H1 (cell line): Measurements from ENCODE around the gene LRRC3C. TPM values are rescaled to one million over a fixed set of nuclear protein-coding genes. Genes with fewer than 3 reads are reported as not detected.

Source experiments
- CTCF ChIA-PET: fragments of 300-600 bp; sonication (Branson Sonifier 250); formaldehyde crosslinking; loops from one replicate; lab custom pipeline; 2021; ENCODE audit not compliant: partially characterized antibody; lab: Charles Lee
- POLR2A ChIA-PET: fragments of 300-600 bp; sonication (Branson Sonifier 250); formaldehyde crosslinking; loops from one replicate; lab custom pipeline; 2021; ENCODE audit warnings: inconsistent platforms; ENCODE audit not compliant: partially characterized antibody; lab: Charles Lee
- DNase-seq, 2 experiments: peaks; one replicate each; pipeline versions ENCODE4 v3.0.0 to v3.0.0-alpha.2; 2010 to 2022; ENCODE audit warnings: low spot score in 2 of 2, low read depth in 1 of 2, mixed read lengths in 1 of 2
- FAIRE-seq: peaks from 2 replicates; lab custom pipeline; 2011; peaks lifted over from hg19 to GRCh38; lab: Jason Lieb, UNC
- H2AFZ ChIP-seq: 2 replicates; pipeline ENCODE4 v1.8.1; 2012; ENCODE audit warnings: low read length, inconsistent platforms
- H2AK5ac ChIP-seq: 2 replicates; pipeline ENCODE4 v1.6.1; 2013; ENCODE audit warnings: low read depth, low read length
- H2BK120ac ChIP-seq: replicated peaks from 2 replicates; pipeline ENCODE3; 2013; ENCODE audit warnings: low read depth, low read length, inconsistent platforms
- H2BK12ac ChIP-seq: 2 replicates; pipeline ENCODE4 v1.6.1; 2013; ENCODE audit warnings: low read depth, low read length
- H2BK15ac ChIP-seq: 2 replicates; pipeline ENCODE4 v1.6.1; 2013; ENCODE audit warnings: low read length
- H2BK20ac ChIP-seq: 2 replicates; pipeline ENCODE4 v1.6.1; 2013; ENCODE audit warnings: low read length
- H2BK5ac ChIP-seq: 2 replicates; pipeline ENCODE4 v1.6.1; 2013; ENCODE audit warnings: low read depth, low read length
- H3K14ac ChIP-seq: 2 replicates; pipeline ENCODE4 v1.6.1; 2013; ENCODE audit warnings: inconsistent platforms; ENCODE audit not compliant: insufficient read length
- H3K18ac ChIP-seq: 2 replicates; pipeline ENCODE4 v1.6.1; 2013; ENCODE audit warnings: low read length; ENCODE audit errors: extremely low read depth
- H3K23ac ChIP-seq: 2 replicates; pipeline ENCODE4 v1.6.1; 2013; ENCODE audit warnings: inconsistent platforms; ENCODE audit not compliant: insufficient read length
- H3K23me2 ChIP-seq: 2 replicates; pipeline ENCODE4 v1.6.1; 2013; ENCODE audit warnings: low read depth, low read length
- H3K27ac ChIP-seq: 2 replicates; pipeline ENCODE4 v1.6.1; 2011; ENCODE audit warnings: low read depth, low read length, inconsistent platforms
- H3K27me3 ChIP-seq, 4 experiments: replicated peaks in 1 of 4; 1 replicate in 1 of 4; 2 replicates in 3 of 4; pipeline versions ENCODE4 v1.6.1 to v1.8.1; 2011 to 2013; ENCODE audit warnings: low read length in 3 of 4, mild to moderate bottlenecking in 3 of 4, inconsistent platforms in 2 of 4, mixed read lengths in 2 of 4, moderate library complexity in 1 of 4; ENCODE audit not compliant: control insufficient read depth in 3 of 4, insufficient read depth in 3 of 4; ENCODE audit errors: extremely low read depth in 1 of 4
- H3K36me3 ChIP-seq, 4 experiments: 2 replicates each; pipeline versions ENCODE4 v1.6.1 to v1.8.1; 2011 to 2013; ENCODE audit warnings: mild to moderate bottlenecking in 4 of 4, low read length in 3 of 4, moderate library complexity in 2 of 4, control low read depth in 1 of 4, inconsistent platforms in 1 of 4; ENCODE audit not compliant: insufficient read depth in 4 of 4, control insufficient read depth in 2 of 4
- H3K4ac ChIP-seq: replicated peaks from 2 replicates; pipeline ENCODE3; 2013; ENCODE audit warnings: low read length, low read depth, mixed read lengths, inconsistent platforms; ENCODE audit not compliant: insufficient read length
- H3K4me1 ChIP-seq, 4 experiments: replicated peaks in 1 of 4; 1 replicate in 1 of 4; 2 replicates in 3 of 4; pipeline versions ENCODE4 v1.6.1 to v1.8.1; 2011 to 2013; ENCODE audit warnings: low read length in 3 of 4, inconsistent platforms in 2 of 4, mixed read lengths in 1 of 4; ENCODE audit not compliant: insufficient read depth in 4 of 4, control insufficient read depth in 3 of 4
- H3K4me2 ChIP-seq, 2 experiments: 2 replicates each; pipeline versions ENCODE4 v1.6.1 to v1.8.1; 2011 to 2013; ENCODE audit warnings: low read depth in 2 of 2, low read length in 2 of 2, control low read depth in 1 of 2, inconsistent platforms in 1 of 2, mild to moderate bottlenecking in 1 of 2; ENCODE audit not compliant: insufficient read depth in 1 of 2
- H3K4me3 ChIP-seq, 4 experiments: fragments of 200-600, 300-600 bp in 1 of 4; sonication (generic), shearing (Covaris generic), sonication (Bioruptor Twin) in 1 of 4; 2 replicates each; pipeline versions ENCODE4 v1.5.1 to v1.8.1; 2011 to 2016; ENCODE audit warnings: low read length in 4 of 4, low read depth in 3 of 4, control low read depth in 2 of 4, inconsistent platforms in 2 of 4, mild to moderate bottlenecking in 2 of 4, mixed read lengths in 1 of 4, moderate library complexity in 1 of 4; ENCODE audit not compliant: insufficient read depth in 2 of 4; ENCODE audit errors: extremely low read depth in 1 of 4
- H3K56ac ChIP-seq: replicated peaks from 2 replicates; pipeline ENCODE3; 2013; ENCODE audit warnings: low read depth, mild to moderate bottlenecking, mixed read lengths, low read length, inconsistent platforms; ENCODE audit not compliant: insufficient read length
- H3K79me1 ChIP-seq: 2 replicates; pipeline ENCODE4 v1.6.1; 2013; ENCODE audit warnings: low read depth, low read length, control low read depth
- H3K79me2 ChIP-seq, 2 experiments: 2 replicates each; pipeline versions ENCODE4 v1.6.1 to v1.8.1; 2012 to 2013; ENCODE audit warnings: low read length in 2 of 2, mild to moderate bottlenecking in 2 of 2, inconsistent platforms in 1 of 2; ENCODE audit not compliant: insufficient read depth in 2 of 2, control insufficient read depth in 1 of 2
- H3K9ac ChIP-seq, 4 experiments: replicated peaks in 1 of 4; 1 replicate in 1 of 4; 2 replicates in 3 of 4; pipeline versions ENCODE4 v1.6.1 to v1.8.1; 2011 to 2013; ENCODE audit warnings: low read depth in 3 of 4, low read length in 3 of 4, control low read depth in 2 of 4, mild to moderate bottlenecking in 2 of 4, moderate library complexity in 2 of 4, inconsistent platforms in 1 of 4; ENCODE audit errors: extremely low read depth in 1 of 4
- H3K9me3 ChIP-seq, 2 experiments: 2 replicates each; pipeline versions ENCODE4 v1.6.1 to v1.8.1; 2012 to 2013; ENCODE audit warnings: mild to moderate bottlenecking in 2 of 2, moderate library complexity in 2 of 2, control low read depth in 1 of 2, inconsistent platforms in 1 of 2, low read depth in 1 of 2, low read length in 1 of 2, mixed read lengths in 1 of 2; ENCODE audit not compliant: insufficient read depth in 2 of 2
- H4K20me1 ChIP-seq, 2 experiments: replicated peaks in 1 of 2; 2 replicates each; pipeline versions ENCODE3 to v1.8.1; 2011 to 2013; ENCODE audit warnings: inconsistent platforms in 2 of 2, low read length in 2 of 2, mild to moderate bottlenecking in 1 of 2; ENCODE audit not compliant: insufficient read depth in 2 of 2, control insufficient read depth in 1 of 2
- H4K5ac ChIP-seq: 2 replicates; pipeline ENCODE4 v1.6.1; 2013; ENCODE audit warnings: low read length, low read depth, mixed read lengths, inconsistent platforms; ENCODE audit not compliant: insufficient read length
- H4K8ac ChIP-seq: 2 replicates; pipeline ENCODE4 v1.8.0; 2013; ENCODE audit warnings: mild to moderate bottlenecking, moderate library complexity, low read length, inconsistent platforms; ENCODE audit not compliant: insufficient read depth; ENCODE audit errors: extremely low read depth
- H4K91ac ChIP-seq: replicated peaks from 2 replicates; pipeline ENCODE3; 2013; ENCODE audit warnings: low read length, mixed read lengths, inconsistent platforms; ENCODE audit not compliant: insufficient read length
- EP300 ChIP-seq, 2 experiments: IDR thresholded peaks; 1 replicate in 1 of 2; 2 replicates in 1 of 2; pipeline ENCODE4 v1.6.1; 2011 to 2012; ENCODE audit warnings: low read depth in 2 of 2, low read length in 2 of 2, mild to moderate bottlenecking in 2 of 2, borderline replicate concordance in 1 of 2, inconsistent platforms in 1 of 2, moderate library complexity in 1 of 2
- HDAC2 ChIP-seq, 2 experiments: fragments of 300-600 bp in 1 of 2; sonication (generic) in 1 of 2; IDR thresholded peaks; 2 replicates each; pipeline ENCODE4 v1.6.1; 2011 to 2012; ENCODE audit warnings: low read depth in 2 of 2, low read length in 2 of 2, mild to moderate bottlenecking in 2 of 2, moderate library complexity in 2 of 2, borderline replicate concordance in 1 of 2, inconsistent platforms in 1 of 2
- KDM1A ChIP-seq: fragments of 200-600, 300-600 bp; sonication (generic); IDR thresholded peaks from 2 replicates; pipeline ENCODE4 v1.7.1; 2016; ENCODE audit warnings: mild to moderate bottlenecking, low read length, borderline replicate concordance
- SIN3A ChIP-seq, 2 experiments: IDR thresholded peaks in 1 of 2; conservative IDR thresholded peaks in 1 of 2; 2 replicates each; pipeline ENCODE4 v1.6.1; 2011 to 2012; ENCODE audit warnings: low read length in 2 of 2, improper control_type of control experiment in 1 of 2, low read depth in 1 of 2, mild to moderate bottlenecking in 1 of 2
- SP1 ChIP-seq: IDR thresholded peaks from 2 replicates; pipeline ENCODE4 v1.6.1; 2011; ENCODE audit warnings: low read depth, low read length
- WGBS, 2 experiments: shearing (Covaris generic) in 1 of 2; methylation state at CpG; one replicate each; pipeline versions ENCODE4 v1.1.6 to v1.1.7; 2013 to 2015; ENCODE audit warnings: low lambda C conversion rate in 2 of 2, mixed read lengths in 2 of 2, inconsistent platforms in 1 of 2, low coverage in 1 of 2, missing lambda C conversion rate in 1 of 2; ENCODE audit not compliant: insufficient replicate concordance in 2 of 2, insufficient coverage in 1 of 2, insufficient read length in 1 of 2; ENCODE audit errors: extremely low coverage in 1 of 2, missing lambda C conversion rate in 1 of 2; 5-methylcytosine and 5-hydroxymethylcytosine counted together
- polyA plus RNA-seq, 7 experiments: library from polyadenylated mRNA; depleted of rRNA in 3 of 7; stranded (reverse) in 5 of 7; unstranded in 2 of 7; fragments of >200 nt in 5 of 7; fragments of 200-250 nt in 2 of 7; gene quantifications; 1 replicate in 5 of 7; 2 replicates in 1 of 7; 4 replicates in 1 of 7; pipeline versions ENCODE4 v1.2.1 to v1.2.3, GENCODE V29; 2011 to 2013; ENCODE audit warnings: missing spikeins in 2 of 7, mixed read lengths in 2 of 7
- total RNA-seq: library from RNA; stranded (reverse); fragmentation: NEBNext Ultra II Directional; extraction: Animal tissue kit (Norgen Biotek cat#: 25700); gene quantifications from 2 replicates; pipeline ENCODE4 v1.2.1, GENCODE V29; 2021
- TF ChIP-seq, protein P1 (sequence below): IDR thresholded peaks from 2 replicates; pipeline ENCODE4 v1.6.1; 2012; ENCODE audit warnings: low read length, inconsistent platforms

Gene LRRC3C
- total and polyA plus RNA-seq, 2 of the 8 experiments (the other 6 are each of a cell fraction or from before 2014, with no cell fraction given), result not detected

GRCh38 chr17:39898088-39898487 is 29.4 kb upstream of the LRRC3C start:
- H2BK12ac ChIP-seq, result no peak overlapping the region
- H4K91ac ChIP-seq, result no peak overlapping the region
- no peak for FAIRE-seq
- no peaks in the 10 kb centered on the region for H3K79me1 ChIP-seq
- no peak overlapping the region for H3K4me2 ChIP-seq
- H3K18ac ChIP-seq, result no peak overlapping the region
- H3K23ac ChIP-seq, result no peak overlapping the region
- H3K27ac ChIP-seq, result no peak overlapping the region
- no peak overlapping the region for H3K4ac ChIP-seq
- no peaks in the 10 kb centered on the region for H3K27me3 ChIP-seq
- no peak for DNase-seq
- no peak overlapping the region for H3K4me3 ChIP-seq
- H2BK120ac ChIP-seq, result no peak overlapping the region
- H3K9ac ChIP-seq, result no peak overlapping the region
- H3K36me3 ChIP-seq, result no peaks in the 10 kb centered on the region; a peak in 1 of 8 replicates
- no peak overlapping the region for H3K14ac ChIP-seq
- no peaks in the 10 kb centered on the region for H3K23me2 ChIP-seq
- H4K20me1 ChIP-seq, result no peaks in the 10 kb centered on the region
- H3K79me2 ChIP-seq, result no peaks in the 10 kb centered on the region
- POLR2A ChIA-PET, result interaction anchor here (1.0 kb wide), 1 partner anchor 11 kb away, joined by 4 read pairs; no protein-coding TSS in a partner anchor
- H3K9me3 ChIP-seq, result no peaks in the 10 kb centered on the region
- CTCF ChIA-PET, result interaction anchor here (0.8 kb wide), 1 partner anchor 107 kb away, joined by 4 read pairs; no protein-coding TSS in a partner anchor
- H2BK5ac ChIP-seq, result no peak overlapping the region
- no peak overlapping the region for H2AK5ac ChIP-seq
- no peak overlapping the region for H2BK20ac ChIP-seq
- H4K5ac ChIP-seq, result no peak overlapping the region
- H2BK15ac ChIP-seq, result no peak overlapping the region
- H2AFZ ChIP-seq, result no peak overlapping the region
- no peak for TF ChIP-seq HDAC2 (IDR thresholded peaks at IDR 0.05; ENCODE audit: borderline replicate concordance in 1 of 2, low read depth in 2 of 2, low read length in 2 of 2)
- TF ChIP-seq EP300 (IDR thresholded peaks at IDR 0.05; ENCODE audit: borderline replicate concordance in 1 of 2, low read depth in 2 of 2, low read length in 2 of 2), result no peak
- no peak for TF ChIP-seq SP1
- TF ChIP-seq, protein P1, sequence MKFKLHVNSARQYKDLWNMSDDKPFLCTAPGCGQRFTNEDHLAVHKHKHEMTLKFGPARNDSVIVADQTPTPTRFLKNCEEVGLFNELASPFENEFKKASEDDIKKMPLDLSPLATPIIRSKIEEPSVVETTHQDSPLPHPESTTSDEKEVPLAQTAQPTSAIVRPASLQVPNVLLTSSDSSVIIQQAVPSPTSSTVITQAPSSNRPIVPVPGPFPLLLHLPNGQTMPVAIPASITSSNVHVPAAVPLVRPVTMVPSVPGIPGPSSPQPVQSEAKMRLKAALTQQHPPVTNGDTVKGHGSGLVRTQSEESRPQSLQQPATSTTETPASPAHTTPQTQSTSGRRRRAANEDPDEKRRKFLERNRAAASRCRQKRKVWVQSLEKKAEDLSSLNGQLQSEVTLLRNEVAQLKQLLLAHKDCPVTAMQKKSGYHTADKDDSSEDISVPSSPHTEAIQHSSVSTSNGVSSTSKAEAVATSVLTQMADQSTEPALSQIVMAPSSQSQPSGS, result no peak
- TF ChIP-seq KDM1A, result no peak
- TF ChIP-seq SIN3A (conservative IDR thresholded peaks at IDR 0.05 in 1 of 2, IDR thresholded peaks at IDR 0.05 in 1 of 2; ENCODE audit: low read depth in 1 of 2, low read length in 2 of 2), result no peak
- no peak overlapping the region for H3K56ac ChIP-seq
- H3K4me1 ChIP-seq, result no peaks in the 10 kb centered on the region
- 92% methylated on average over 4 of the region's 4 CpGs; no CpG with 5 or more reads in 1 of the 2 experiments for WGBS, 2 experiments
- no peak overlapping the region for H4K8ac ChIP-seq
